B cell (primary cell): ENCODE measurements around the gene RPRD1A. TPM values are rescaled to one million over a fixed set of nuclear protein-coding genes. Genes with fewer than 3 reads are reported as not detected.

Experiments used
- ATAC-seq: fragments of 200-7000 bp; cut with Tn5 transposase; one replicate; pipeline ENCODE4 v1.10.0; 2021; ENCODE audit warnings: low read depth, mild to moderate bottlenecking, moderate number of reproducible peaks, moderate library complexity
- CTCF ChIA-PET: fragments of 350-600 bp; sonication (Branson Sonifier 250); formaldehyde crosslinking; loops from one replicate; lab custom pipeline; 2021; ENCODE audit warnings: antibody characterized with exemption, inconsistent platforms; lab: Charles Lee
- POLR2A ChIA-PET: fragments of 350-600 bp; sonication (Branson Sonifier 250); formaldehyde crosslinking; loops from one replicate; lab custom pipeline; 2021; ENCODE audit warnings: antibody characterized with exemption; lab: Charles Lee
- DNase-seq: peaks from one replicate; pipeline ENCODE4 v3.0.0; 2013
- H2AFZ ChIP-seq: 2 replicates; pipeline ENCODE4 v1.6.1; 2012; ENCODE audit warnings: mild to moderate bottlenecking, low read depth, low read length; ENCODE audit not compliant: insufficient read depth, poor library complexity, severe bottlenecking
- H3K27ac ChIP-seq, 2 donors: 1 replicate in 1 of 2; 2 replicates in 1 of 2; pipeline ENCODE4 v1.5.1; 2012 to 2013; ENCODE audit warnings: low read length in 2 of 2, mild to moderate bottlenecking in 2 of 2, moderate library complexity in 1 of 2
- H3K27me3 ChIP-seq, 4 experiments: fragments of 200-600 bp in 1 of 4; sonication (generic) in 1 of 4; replicated peaks in 1 of 4; 1 replicate in 2 of 4; 2 replicates in 2 of 4; pipeline versions ENCODE4 v1.6.1 to v1.7.0; 2013 to 2016; ENCODE audit warnings: low read length in 3 of 4, mild to moderate bottlenecking in 2 of 4, mixed read lengths in 1 of 4, moderate library complexity in 1 of 4; ENCODE audit not compliant: insufficient read depth in 4 of 4, control insufficient read depth in 3 of 4; ENCODE audit errors: control extremely low read depth in 1 of 4
- H3K36me3 ChIP-seq, 2 experiments: replicated peaks in 1 of 2; 1 replicate in 1 of 2; 2 replicates in 1 of 2; pipeline versions ENCODE4 v1.6.1 to v1.7.1; 2013; ENCODE audit warnings: low read length in 1 of 2; ENCODE audit not compliant: insufficient read depth in 2 of 2, control insufficient read depth in 1 of 2; ENCODE audit errors: control extremely low read depth in 1 of 2, extremely low read depth in 1 of 2
- H3K4me1 ChIP-seq, 2 donors: fragments of 200-600 bp in 1 of 2; sonication (generic) in 1 of 2; 1 replicate in 1 of 2; 2 replicates in 1 of 2; pipeline versions ENCODE4 v1.5.1 to v1.6.1; 2013 to 2017; ENCODE audit warnings: low read length in 2 of 2; ENCODE audit not compliant: control insufficient read depth in 2 of 2, insufficient read depth in 2 of 2
- H3K4me2 ChIP-seq: replicated peaks from 2 replicates; pipeline ENCODE3; 2012; ENCODE audit warnings: mild to moderate bottlenecking, low read depth, low read length; ENCODE audit not compliant: poor library complexity, severe bottlenecking
- H3K4me3 ChIP-seq, 5 experiments: fragments of 200-600 bp in 1 of 5; sonication (generic) in 1 of 5; 1 replicate in 3 of 5; 2 replicates in 2 of 5; pipeline versions ENCODE4 v1.5.1 to v1.7.0; 2011 to 2016; ENCODE audit warnings: low read length in 4 of 5, mild to moderate bottlenecking in 4 of 5, low read depth in 2 of 5, control low read depth in 1 of 5, moderate library complexity in 1 of 5; ENCODE audit not compliant: insufficient read depth in 1 of 5; ENCODE audit errors: control extremely low read depth in 1 of 5, extremely low read depth in 1 of 5
- H3K79me2 ChIP-seq: fragments of 200-600 bp; sonication (generic); one replicate; pipeline ENCODE4 v1.6.0; 2016; ENCODE audit warnings: low read length; ENCODE audit not compliant: control insufficient read depth, insufficient read depth
- H3K9ac ChIP-seq: fragments of 200-600 bp; sonication (generic); 2 replicates; pipeline ENCODE4 v1.6.1; 2017; ENCODE audit warnings: mild to moderate bottlenecking, low read length, moderate library complexity
- H3K9me3 ChIP-seq, 3 donors: one replicate each; pipeline versions ENCODE4 v1.6.1 to v1.7.1; 2013; ENCODE audit warnings: low read length in 2 of 3; ENCODE audit not compliant: control insufficient read depth in 2 of 3, insufficient read depth in 1 of 3; ENCODE audit errors: control extremely low read depth in 1 of 3
- H4K20me1 ChIP-seq: 2 replicates; pipeline ENCODE4 v1.6.0; 2012; ENCODE audit warnings: mild to moderate bottlenecking, low read length; ENCODE audit not compliant: insufficient read depth, control insufficient read depth, poor library complexity, severe bottlenecking
- H3K27ac Mint-ChIP-seq: one replicate; pipeline ENCODE4 v1.8.0; 2021; ENCODE audit warnings: mixed read lengths
- H3K27me3 Mint-ChIP-seq: one replicate; pipeline ENCODE4 v1.8.0; 2021; ENCODE audit warnings: mixed read lengths
- H3K4me1 Mint-ChIP-seq: one replicate; pipeline ENCODE4 v1.8.0; 2021; ENCODE audit warnings: mixed read lengths
- H3K4me3 Mint-ChIP-seq: one replicate; pipeline ENCODE4 v1.8.0; 2021; ENCODE audit warnings: mixed read lengths
- H3K9me3 Mint-ChIP-seq: one replicate; pipeline ENCODE4 v1.8.0; 2022; ENCODE audit warnings: mixed read lengths; ENCODE audit not compliant: insufficient read depth
- EZH2 ChIP-seq: IDR thresholded peaks from 2 replicates; pipeline ENCODE4 v1.6.1; 2012; ENCODE audit warnings: borderline replicate concordance, low read depth, mild to moderate bottlenecking, moderate library complexity, low read length; ENCODE audit not compliant: insufficient read depth, poor library complexity, severe bottlenecking
- WGBS: methylation state at CpG from one replicate; pipeline ENCODE4 v1.1.5; 2013; ENCODE audit warnings: missing lambda C conversion rate; ENCODE audit not compliant: insufficient coverage; 5-methylcytosine and 5-hydroxymethylcytosine counted together
- intact Hi-C: fragments of 100-400 bp; cut with micrococcal nuclease; formaldehyde crosslinking; loops from one replicate; pipeline ENCODE4 v1.10.0; 2022
- polyA plus RNA-seq: library from polyadenylated mRNA; depleted of rRNA; stranded (reverse); fragments of >200 nt; gene quantifications from 2 replicates; pipeline ENCODE4 v1.2.3, GENCODE V29; 2012
- total RNA-seq, 2 donors: library from RNA; stranded (reverse); fragments of 120-200 nt in 1 of 2; gene quantifications; 1 replicate in 1 of 2; 2 replicates in 1 of 2; pipeline versions ENCODE4 v1.2.3 to v1.2.4, GENCODE V29; 2013 to 2022
- TF ChIP-seq, protein P1 (sequence below): fragments of 200-600 bp; IDR thresholded peaks from one replicate; pipeline ENCODE4 v1.8.0; 2022; ENCODE audit warnings: antibody characterized with exemption, mild to moderate bottlenecking

Gene RPRD1A
- total and polyA plus RNA-seq, 2 donors (not counting 1 experiment from before 2014, with no cell fraction given): 27.6 to 62.6 TPM

DNA sequence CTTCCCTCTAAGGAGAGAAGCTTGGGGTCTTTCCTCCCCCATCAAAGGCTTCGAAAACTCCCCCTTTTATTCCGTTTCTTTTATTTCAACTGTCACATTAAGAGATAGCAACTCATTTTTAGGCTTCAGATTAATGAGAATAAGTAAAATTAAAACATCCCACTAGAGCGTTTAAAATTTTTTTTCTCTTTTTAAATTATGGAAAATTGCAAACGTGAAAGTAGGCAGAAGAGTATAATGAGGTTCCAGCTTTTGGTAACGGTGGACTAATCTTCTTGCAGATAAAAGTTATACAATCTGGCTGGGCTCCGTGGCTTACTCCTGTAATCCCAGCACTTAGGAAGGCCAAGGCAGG is 116.8 kb downstream of the RPRD1A start:
- ChIA-PET POLR2A (interaction anchor here (0.6 kb wide), 1 partner anchor 21 kb away, joined by 4 read pairs; no protein-coding TSS in a partner anchor), CTCF (interaction anchor here (0.5 to 6.3 kb wide), 11 partner anchors 10 to 957 kb away, joined by 3 to 106 read pairs (median 5); no protein-coding TSS in a partner anchor)
- DNase-seq: no peak
- 50% methylated on average over 2 of the region's 6 CpGs for WGBS
- H3K36me3 ChIP-seq: no peaks in the 10 kb centered on the region
- no peaks in the 10 kb centered on the region for H4K20me1 ChIP-seq
- no peak overlapping the region for H3K27ac Mint-ChIP-seq
- peak overlapping the region; percentile 11 to 56 (median 49) for H3K4me3 ChIP-seq
- H3K4me3 Mint-ChIP-seq: peak overlapping the region; percentile 81
- no peak overlapping the region for H3K27ac ChIP-seq
- TF ChIP-seq, protein P1, sequence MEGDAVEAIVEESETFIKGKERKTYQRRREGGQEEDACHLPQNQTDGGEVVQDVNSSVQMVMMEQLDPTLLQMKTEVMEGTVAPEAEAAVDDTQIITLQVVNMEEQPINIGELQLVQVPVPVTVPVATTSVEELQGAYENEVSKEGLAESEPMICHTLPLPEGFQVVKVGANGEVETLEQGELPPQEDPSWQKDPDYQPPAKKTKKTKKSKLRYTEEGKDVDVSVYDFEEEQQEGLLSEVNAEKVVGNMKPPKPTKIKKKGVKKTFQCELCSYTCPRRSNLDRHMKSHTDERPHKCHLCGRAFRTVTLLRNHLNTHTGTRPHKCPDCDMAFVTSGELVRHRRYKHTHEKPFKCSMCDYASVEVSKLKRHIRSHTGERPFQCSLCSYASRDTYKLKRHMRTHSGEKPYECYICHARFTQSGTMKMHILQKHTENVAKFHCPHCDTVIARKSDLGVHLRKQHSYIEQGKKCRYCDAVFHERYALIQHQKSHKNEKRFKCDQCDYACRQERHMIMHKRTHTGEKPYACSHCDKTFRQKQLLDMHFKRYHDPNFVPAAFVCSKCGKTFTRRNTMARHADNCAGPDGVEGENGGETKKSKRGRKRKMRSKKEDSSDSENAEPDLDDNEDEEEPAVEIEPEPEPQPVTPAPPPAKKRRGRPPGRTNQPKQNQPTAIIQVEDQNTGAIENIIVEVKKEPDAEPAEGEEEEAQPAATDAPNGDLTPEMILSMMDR: peak; percentile 73
- TF ChIP-seq EZH2: no peak
- no peaks in the 10 kb centered on the region for H3K79me2 ChIP-seq
- peak overlapping the region; percentile 84 for H3K4me2 ChIP-seq
- no peaks in the 10 kb centered on the region for H3K9me3 Mint-ChIP-seq
- H3K4me1 ChIP-seq: peaks cover 7 to 8% of the 10 kb centered on the region in 2 donors
- H3K9me3 ChIP-seq: peaks cover 0 to 4% (median 0%) of the 10 kb centered on the region in 3 donors
- intact Hi-C loops: loop anchor here (1.0 to 2.0 kb wide), 6 partner anchors 22 to 564 kb away; partner anchors contain the start of gene RMP24
- ATAC-seq: no peak
- peaks cover 35% of the 10 kb centered on the region for H3K27me3 Mint-ChIP-seq
- peaks cover 0 to 10% (median 7%) of the 10 kb centered on the region in 4 experiments for H3K27me3 ChIP-seq
- peak overlapping the region; percentile 56 for H3K9ac ChIP-seq
- peaks cover 10% of the 10 kb centered on the region for H3K4me1 Mint-ChIP-seq
- H2AFZ ChIP-seq: peak overlapping the region; percentile 88
